ENCODE results near the gene COL9A3.

GRCh38 chr20:62811720-62812119 is 5.1 kb upstream of the COL9A3 start:
- TF ChIP-seq CTCF (IDR thresholded peaks at IDR 0.05; ENCODE audit: poor library complexity) (no peak), EZH2phosphoT487 (IDR thresholded peaks at IDR 0.05; ENCODE audit: low read depth, severe bottlenecking, unreplicated experiment) (no peak)

Data from hepatocyte (in vitro differentiated cells).